RPMI7951 (cell line): ENCODE measurements around the gene NBR1. TPM values are rescaled to one million over a fixed set of nuclear protein-coding genes. Genes with fewer than 3 reads are reported as not detected.
"Not testable (repeated sequence)": the region's sequence is repeated elsewhere in the genome, so short reads cannot be mapped to it uniquely, and the experiment has no call there.

ENCODE experiments used
- DNase-seq: peaks from one replicate; pipeline ENCODE4 v3.0.0-alpha.2; 2012; ENCODE audit warnings: low read depth
- total RNA-seq: library from RNA; depleted of rRNA; stranded (reverse); fragments of >200 nt; shearing (Covaris generic); gene quantifications from 2 replicates; pipeline ENCODE4 v1.2.3, GENCODE V29; 2014

Gene NBR1
- total RNA-seq, 1 experiment from 2014 or later = 52.4 TPM

GRCh38 chr17:43212641-43213490 is 41.9 kb downstream of the NBR1 start:
- peak; percentile 11 for DNase-seq

GRCh38 chr17:43213545-43213944 is 42.5 kb downstream of the NBR1 start:
- DNase-seq = no peak

- no peak for DNase-seq
Measured at GRCh38 chr17:43215341-43215740, 44.3 kb downstream of the NBR1 start.

GRCh38 chr17:43216369-43216761 is 45.4 kb downstream of the NBR1 start:
- no peak for DNase-seq

- no peak for DNase-seq
Measured at GRCh38 chr17:43216762-43217613, 46.0 kb downstream of the NBR1 start.

- DNase-seq = no peak
Measured at GRCh38 chr17:43217614-43218087, 46.6 kb downstream of the NBR1 start.

GRCh38 chr17:43219001-43219400 is 48.0 kb downstream of the NBR1 start:
- no peak for DNase-seq

- no peak for DNase-seq
Measured at GRCh38 chr17:43219746-43220380, 48.8 kb downstream of the NBR1 start.

- DNase-seq = no peak
Measured at GRCh38 chr17:43220511-43221125, 49.6 kb downstream of the NBR1 start.

- DNase-seq = no peak
Measured at GRCh38 chr17:43224146-43224705, 53.2 kb downstream of the NBR1 start.

- no peak for DNase-seq
Measured at GRCh38 chr17:43226393-43226792, 55.4 kb downstream of the NBR1 start.

- DNase-seq = not testable (repeated sequence)
Measured at GRCh38 chr17:43228020-43228782, 57.2 kb downstream of the NBR1 start, which contains the start of gene CCDC200. Gene CCDC200 (minus strand): TSS chr17:43228623. CDS start chr17:43228554, 69 bp downstream.

GRCh38 chr17:43231205-43232020 is 60.4 kb downstream of the NBR1 start:
- DNase-seq = not testable (repeated sequence)

- not testable (repeated sequence) for DNase-seq
Measured at GRCh38 chr17:43232021-43232699, 61.1 kb downstream of the NBR1 start.

GRCh38 chr17:43233263-43233662 is 62.2 kb downstream of the NBR1 start:
- not testable (repeated sequence) for DNase-seq

GRCh38 chr17:43233877-43234276 is 62.9 kb downstream of the NBR1 start, which contains the start of gene RNU2-1:
Gene RNU2-1 (minus strand): TSS chr17:43233977.
- DNase-seq = not testable (repeated sequence)

- DNase-seq = not testable (repeated sequence)
Measured at GRCh38 chr17:43239597-43239996, 68.6 kb downstream of the NBR1 start.

- not testable (repeated sequence) for DNase-seq
Measured at GRCh38 chr17:43240596-43241352, 69.8 kb downstream of the NBR1 start.
